Measurements from ENCODE around the gene NFIX. TPM values are rescaled to one million over a fixed set of nuclear protein-coding genes. Genes with fewer than 3 reads are reported as not detected.

NFIX gene
- total and polyA plus RNA-seq, 9 of the 15 experiments (the other 6 are each of a cell fraction or from before 2014, with no cell fraction given), result 0.28 to 26.8 (median 5.4) TPM

DNA sequence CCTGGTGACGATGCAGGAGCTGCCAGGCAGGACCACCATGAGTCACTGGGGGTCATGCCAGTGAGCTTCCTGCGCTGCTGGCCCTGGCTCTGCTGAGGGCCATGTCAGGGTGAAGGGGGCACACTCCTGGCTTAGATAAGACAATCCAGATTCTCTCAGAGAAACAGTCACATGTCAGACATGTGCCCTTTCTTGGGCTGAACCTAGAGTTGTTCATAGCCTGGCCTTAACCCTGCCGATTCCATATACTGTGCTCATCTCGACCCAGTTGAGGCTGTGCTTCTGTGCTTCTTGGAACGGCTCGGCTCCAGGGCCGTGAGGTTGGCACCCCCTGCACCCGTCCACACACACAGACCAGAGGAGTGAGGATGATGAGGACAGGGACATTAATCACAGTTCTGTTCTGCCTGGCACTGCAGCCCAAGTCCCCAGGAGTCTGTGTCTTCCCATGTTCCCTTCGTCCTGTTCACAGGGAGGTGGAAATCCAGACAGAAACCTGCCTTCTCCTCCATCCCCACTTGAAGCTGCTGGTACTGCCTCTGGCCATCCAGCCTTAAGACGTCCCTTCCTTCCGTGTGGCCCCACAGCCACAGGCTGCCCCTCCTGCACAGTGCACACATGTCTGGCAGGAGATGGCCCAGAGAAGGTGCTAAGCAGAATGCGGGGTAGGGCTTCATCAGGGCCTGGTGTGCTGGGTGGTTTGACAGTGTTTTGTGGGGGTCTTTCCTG lies 57.3 kb downstream of the NFIX start (continued):
- TF ChIP-seq, protein P1, sequence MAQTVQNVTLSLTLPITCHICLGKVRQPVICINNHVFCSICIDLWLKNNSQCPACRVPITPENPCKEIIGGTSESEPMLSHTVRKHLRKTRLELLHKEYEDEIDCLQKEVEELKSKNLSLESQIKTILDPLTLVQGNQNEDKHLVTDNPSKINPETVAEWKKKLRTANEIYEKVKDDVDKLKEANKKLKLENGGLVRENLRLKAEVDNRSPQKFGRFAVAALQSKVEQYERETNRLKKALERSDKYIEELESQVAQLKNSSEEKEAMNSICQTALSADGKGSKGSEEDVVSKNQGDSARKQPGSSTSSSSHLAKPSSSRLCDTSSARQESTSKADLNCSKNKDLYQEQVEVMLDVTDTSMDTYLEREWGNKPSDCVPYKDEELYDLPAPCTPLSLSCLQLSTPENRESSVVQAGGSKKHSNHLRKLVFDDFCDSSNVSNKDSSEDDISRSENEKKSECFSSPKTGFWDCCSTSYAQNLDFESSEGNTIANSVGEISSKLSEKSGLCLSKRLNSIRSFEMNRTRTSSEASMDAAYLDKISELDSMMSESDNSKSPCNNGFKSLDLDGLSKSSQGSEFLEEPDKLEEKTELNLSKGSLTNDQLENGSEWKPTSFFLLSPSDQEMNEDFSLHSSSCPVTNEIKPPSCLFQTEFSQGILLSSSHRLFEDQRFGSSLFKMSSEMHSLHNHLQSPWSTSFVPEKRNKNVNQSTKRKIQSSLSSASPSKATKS (CRISPR knock-in tag; IDR thresholded peaks at IDR 0.05), result no peak
- TF ChIP-seq, protein P2, sequence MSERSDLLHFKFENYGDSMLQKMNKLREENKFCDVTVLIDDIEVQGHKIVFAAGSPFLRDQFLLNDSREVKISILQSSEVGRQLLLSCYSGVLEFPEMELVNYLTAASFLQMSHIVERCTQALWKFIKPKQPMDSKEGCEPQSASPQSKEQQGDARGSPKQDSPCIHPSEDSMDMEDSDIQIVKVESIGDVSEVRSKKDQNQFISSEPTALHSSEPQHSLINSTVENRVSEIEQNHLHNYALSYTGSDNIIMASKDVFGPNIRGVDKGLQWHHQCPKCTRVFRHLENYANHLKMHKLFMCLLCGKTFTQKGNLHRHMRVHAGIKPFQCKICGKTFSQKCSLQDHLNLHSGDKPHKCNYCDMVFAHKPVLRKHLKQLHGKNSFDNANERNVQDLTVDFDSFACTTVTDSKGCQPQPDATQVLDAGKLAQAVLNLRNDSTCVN (CRISPR knock-in tag; IDR thresholded peaks at IDR 0.05), result no peak
- TF ChIP-seq, protein P3, sequence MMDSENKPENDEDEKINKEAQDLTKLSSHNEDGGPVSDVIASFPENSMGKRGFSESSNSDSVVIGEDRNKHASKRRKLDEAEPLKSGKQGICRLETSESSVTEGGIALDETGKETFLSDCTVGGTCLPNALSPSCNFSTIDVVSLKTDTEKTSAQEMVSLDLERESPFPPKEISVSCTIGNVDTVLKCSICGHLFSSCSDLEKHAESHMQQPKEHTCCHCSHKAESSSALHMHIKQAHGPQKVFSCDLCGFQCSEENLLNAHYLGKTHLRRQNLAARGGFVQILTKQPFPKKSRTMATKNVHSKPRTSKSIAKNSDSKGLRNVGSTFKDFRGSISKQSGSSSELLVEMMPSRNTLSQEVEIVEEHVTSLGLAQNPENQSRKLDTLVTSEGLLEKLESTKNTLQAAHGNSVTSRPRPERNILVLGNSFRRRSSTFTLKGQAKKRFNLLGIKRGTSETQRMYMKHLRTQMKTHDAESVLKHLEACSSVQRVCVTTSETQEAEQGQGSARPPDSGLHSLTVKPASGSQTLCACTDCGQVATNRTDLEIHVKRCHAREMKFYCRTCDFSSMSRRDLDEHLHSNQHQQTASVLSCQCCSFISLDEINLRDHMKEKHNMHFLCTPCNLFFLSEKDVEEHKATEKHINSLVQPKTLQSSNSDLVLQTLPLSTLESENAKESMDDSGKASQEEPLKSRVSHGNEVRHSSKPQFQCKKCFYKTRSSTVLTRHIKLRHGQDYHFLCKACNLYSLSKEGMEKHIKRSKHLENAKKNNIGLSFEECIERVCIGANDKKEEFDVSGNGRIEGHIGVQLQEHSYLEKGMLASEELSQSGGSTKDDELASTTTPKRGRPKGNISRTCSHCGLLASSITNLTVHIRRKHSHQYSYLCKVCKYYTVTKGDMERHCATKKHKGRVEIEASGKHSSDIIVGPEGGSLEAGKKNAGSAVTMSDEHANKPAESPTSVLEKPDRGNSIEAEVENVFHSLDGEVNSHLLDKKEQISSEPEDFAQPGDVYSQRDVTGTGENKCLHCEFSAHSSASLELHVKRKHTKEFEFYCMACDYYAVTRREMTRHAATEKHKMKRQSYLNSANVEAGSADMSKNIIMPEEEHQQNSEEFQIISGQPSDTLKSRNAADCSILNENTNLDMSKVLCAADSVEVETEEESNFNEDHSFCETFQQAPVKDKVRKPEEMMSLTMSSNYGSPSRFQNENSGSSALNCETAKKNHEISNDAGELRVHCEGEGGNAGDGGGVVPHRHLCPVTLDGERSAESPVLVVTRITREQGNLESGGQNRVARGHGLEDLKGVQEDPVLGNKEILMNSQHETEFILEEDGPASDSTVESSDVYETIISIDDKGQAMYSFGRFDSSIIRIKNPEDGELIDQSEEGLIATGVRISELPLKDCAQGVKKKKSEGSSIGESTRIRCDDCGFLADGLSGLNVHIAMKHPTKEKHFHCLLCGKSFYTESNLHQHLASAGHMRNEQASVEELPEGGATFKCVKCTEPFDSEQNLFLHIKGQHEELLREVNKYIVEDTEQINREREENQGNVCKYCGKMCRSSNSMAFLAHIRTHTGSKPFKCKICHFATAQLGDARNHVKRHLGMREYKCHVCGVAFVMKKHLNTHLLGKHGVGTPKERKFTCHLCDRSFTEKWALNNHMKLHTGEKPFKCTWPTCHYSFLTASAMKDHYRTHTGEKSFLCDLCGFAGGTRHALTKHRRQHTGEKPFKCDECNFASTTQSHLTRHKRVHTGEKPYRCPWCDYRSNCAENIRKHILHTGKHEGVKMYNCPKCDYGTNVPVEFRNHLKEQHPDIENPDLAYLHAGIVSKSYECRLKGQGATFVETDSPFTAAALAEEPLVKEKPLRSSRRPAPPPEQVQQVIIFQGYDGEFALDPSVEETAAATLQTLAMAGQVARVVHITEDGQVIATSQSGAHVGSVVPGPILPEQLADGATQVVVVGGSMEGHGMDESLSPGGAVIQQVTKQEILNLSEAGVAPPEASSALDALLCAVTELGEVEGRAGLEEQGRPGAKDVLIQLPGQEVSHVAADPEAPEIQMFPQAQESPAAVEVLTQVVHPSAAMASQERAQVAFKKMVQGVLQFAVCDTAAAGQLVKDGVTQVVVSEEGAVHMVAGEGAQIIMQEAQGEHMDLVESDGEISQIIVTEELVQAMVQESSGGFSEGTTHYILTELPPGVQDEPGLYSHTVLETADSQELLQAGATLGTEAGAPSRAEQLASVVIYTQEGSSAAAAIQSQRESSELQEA (IDR thresholded peaks at IDR 0.05; ENCODE audit: low read depth), result no peak
- TF ChIP-seq ZNF445 (CRISPR knock-in tag; IDR thresholded peaks at IDR 0.05; ENCODE audit: low read depth) (no peak), MTA1 (IDR thresholded peaks at IDR 0.05; ENCODE audit: borderline replicate concordance) (no peak), RHOXF2B (CRISPR knock-in tag; conservative IDR thresholded peaks at IDR 0.05) (no peak)
- TF ChIP-seq, protein P4, sequence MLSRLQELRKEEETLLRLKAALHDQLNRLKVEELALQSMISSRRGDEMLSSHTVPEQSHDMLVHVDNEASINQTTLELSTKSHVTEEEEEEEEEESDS (CRISPR knock-in tag; IDR thresholded peaks at IDR 0.05), result no peak
